Measurements from ENCODE around the gene FAM174B.

FAM174B gene

GRCh38 chr15:92655178-92655995, at the start of gene FAM174B:
FAM174B (minus strand) TSS chr15:92655775.
- peak; percentile 40 for DNase-seq (ENCODE audit: low spot score)

- DNase-seq (ENCODE audit: low spot score): no peak
These were observed 40.5 kb upstream of the FAM174B start for GRCh38 chr15:92696096-92696495.

DNA sequence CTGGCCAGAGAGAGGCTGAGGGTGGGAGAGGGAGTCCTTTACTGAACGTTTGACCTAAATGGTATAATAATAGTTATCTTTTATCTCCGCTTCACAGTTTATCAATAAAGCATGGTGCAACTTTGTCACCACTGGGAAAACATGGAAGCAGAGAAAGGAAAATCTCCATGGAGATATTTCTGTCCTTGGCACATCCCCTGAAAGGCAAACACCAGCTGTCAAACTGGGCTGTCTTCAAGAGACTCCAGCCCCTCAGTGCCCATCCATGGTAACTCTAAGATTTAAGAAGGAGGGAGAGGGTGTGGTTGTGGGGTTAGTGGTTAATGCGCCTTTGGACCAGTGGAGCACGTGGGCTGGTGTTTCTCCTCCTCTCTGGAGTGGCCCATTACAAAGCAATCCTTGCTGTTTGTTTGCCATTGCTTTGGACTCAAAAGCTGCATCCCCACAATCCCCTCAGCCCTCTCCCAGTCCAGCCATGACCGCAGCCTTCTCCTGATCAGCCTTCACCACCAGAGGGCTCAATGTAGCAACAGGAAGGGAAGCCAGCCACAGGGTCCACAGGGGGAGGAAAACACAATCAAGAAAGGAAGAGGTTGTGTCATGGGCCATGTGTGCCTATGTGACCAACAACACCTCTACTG, 38.2 kb upstream of the FAM174B start:
- no peak for DNase-seq (ENCODE audit: low spot score)

GRCh38 chr15:92690395-92690794, 34.8 kb upstream of the FAM174B start:
- no peak for DNase-seq (ENCODE audit: low spot score)

GRCh38 chr15:92687746-92688145, 32.2 kb upstream of the FAM174B start:
- DNase-seq (ENCODE audit: low spot score): no peak

- no peak for DNase-seq (ENCODE audit: low spot score)
These were observed 31.6 kb upstream of the FAM174B start for GRCh38 chr15:92687195-92687602.

DNA sequence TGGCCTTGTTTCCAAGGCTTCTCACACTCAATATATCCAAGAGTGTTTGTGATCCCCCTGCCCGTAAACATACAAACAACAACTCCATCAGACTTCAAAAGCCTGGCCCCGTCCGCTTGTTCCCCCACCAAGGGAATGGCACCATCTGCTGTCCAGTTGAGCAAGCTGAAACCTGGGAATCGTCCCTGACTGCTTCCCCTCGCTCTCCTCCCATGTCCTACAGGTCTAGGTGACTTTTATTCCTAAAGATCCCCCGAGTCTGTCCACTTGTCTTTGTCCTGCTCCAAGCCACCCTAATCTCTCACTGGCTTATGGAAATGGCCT, 27.9 kb upstream of the FAM174B start:
- DNase-seq (ENCODE audit: low spot score): no peak

GRCh38 chr15:92682741-92683510, 27.4 kb upstream of the FAM174B start:
- no peak for DNase-seq (ENCODE audit: low spot score)

- no peak for DNase-seq (ENCODE audit: low spot score)
These were observed 25.6 kb upstream of the FAM174B start for GRCh38 chr15:92681141-92681631.

DNA sequence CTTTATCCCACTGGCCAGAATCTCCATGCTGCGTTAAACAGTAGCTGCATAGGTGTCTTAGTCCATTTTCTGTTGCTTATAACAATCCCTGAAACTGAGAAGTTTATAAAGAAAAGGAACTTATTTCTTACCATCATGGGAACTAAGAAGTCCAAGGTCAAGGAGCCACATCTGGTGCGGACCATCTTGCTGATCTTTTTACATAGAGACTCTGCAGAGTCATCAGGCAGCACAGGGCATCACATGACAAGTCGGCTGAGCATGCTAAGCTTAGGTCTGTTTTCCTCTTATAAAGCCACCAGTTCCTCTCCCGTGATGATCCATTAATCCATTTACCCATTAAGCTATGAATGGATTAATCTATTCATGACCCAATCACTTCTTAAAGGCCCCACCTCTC, 22.4 kb upstream of the FAM174B start:
- no peak for DNase-seq (ENCODE audit: low spot score)

- DNase-seq (ENCODE audit: low spot score): no peak
These were observed 21.0 kb upstream of the FAM174B start for GRCh38 chr15:92676561-92676960.

DNA sequence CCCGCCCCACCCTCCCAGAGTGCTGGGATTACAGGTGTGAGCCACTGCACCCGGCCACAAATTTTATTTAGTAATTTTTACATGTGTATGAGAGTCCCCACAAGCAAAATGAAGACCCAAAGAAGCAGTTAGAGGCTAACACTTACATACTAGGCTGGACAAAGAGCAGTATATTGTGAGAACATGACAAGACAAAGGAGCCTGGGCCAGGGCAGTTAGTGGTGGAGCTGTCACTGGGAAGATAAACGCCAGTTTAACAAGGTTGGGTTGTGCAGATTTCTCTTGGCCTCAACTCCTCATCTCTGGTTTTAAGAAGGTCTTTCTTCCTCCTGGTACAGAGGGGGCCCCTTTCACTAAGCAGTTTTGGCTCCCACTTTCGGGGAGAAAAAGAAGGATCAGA, 19.9 kb upstream of the FAM174B start:
- no peak for DNase-seq (ENCODE audit: low spot score)

- no peak for DNase-seq (ENCODE audit: low spot score)
These were observed 18.8 kb upstream of the FAM174B start for GRCh38 chr15:92674347-92674746.

- no peak for DNase-seq (ENCODE audit: low spot score)
These were observed 16.5 kb upstream of the FAM174B start for GRCh38 chr15:92672102-92672501.

GRCh38 chr15:92671406-92671805, 15.8 kb upstream of the FAM174B start:
- DNase-seq (ENCODE audit: low spot score): no peak

- no peak for DNase-seq (ENCODE audit: low spot score)
These were observed 15.0 kb upstream of the FAM174B start for GRCh38 chr15:92670621-92671020.

DNA sequence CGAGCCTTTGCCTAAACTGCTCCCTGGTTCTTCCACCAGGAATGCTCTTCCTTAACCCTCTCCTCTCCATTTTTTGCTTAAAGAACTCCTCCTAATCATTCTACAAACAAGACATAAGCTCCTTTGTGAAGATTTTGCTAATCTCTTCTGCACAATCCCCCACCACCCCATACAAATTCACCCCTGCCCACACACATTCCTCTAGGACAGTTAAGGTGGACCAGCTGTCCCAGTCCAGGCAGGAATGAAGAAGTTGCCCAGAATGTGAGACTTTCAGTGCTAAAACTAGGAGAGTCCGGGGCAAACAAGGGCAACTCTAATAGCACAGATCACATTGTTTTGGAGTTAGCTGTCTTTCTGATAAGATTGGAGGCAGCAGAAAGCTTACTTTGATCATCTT, 13.9 kb upstream of the FAM174B start:
- no peak for DNase-seq (ENCODE audit: low spot score)

DNA sequence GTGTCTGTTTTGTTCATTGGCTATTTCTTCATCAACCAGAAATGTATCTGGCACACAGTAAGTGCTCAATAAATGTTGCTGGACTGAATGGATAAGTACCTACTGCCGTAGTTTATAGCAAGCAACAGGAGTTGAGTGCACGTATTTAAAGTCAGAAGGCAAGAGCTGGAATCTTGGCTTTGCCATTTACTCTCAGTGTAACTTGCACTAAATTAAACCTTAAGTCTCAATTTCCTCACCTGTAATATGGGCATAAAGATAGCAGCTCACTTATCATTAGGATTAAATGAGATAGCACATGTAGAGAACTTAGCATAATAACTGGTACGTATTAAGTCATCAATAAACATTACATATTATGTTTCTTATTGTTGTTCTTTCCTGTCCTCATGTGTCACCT, 13.0 kb upstream of the FAM174B start:
- no peak for DNase-seq (ENCODE audit: low spot score)

DNA sequence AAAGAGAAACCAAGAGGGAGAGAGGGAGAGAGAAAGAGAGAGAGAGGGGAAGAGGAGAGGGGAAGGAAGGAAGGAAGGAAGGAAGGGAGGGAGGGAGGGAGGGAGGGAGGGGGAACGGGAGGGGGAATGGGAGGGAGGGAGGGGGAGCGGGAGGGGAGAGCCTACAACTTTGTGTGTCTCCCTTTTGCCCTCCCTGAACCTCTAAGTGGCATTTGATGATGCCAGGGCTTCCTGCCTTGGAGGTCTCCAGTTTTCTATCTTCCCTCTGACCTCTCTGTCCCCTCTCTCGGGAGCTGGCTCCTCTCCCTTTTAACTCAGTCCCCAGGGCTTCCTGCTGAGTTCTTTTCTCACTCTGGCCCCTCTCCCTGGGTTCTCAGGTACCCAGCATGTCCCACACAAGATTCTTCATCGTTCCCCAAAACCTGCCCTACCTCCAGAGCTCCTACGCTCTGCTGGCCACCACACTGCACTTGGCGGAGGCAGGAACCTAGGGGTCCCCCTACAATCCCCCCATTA, 12.5 kb upstream of the FAM174B start:
- DNase-seq (ENCODE audit: low spot score): no peak

DNA sequence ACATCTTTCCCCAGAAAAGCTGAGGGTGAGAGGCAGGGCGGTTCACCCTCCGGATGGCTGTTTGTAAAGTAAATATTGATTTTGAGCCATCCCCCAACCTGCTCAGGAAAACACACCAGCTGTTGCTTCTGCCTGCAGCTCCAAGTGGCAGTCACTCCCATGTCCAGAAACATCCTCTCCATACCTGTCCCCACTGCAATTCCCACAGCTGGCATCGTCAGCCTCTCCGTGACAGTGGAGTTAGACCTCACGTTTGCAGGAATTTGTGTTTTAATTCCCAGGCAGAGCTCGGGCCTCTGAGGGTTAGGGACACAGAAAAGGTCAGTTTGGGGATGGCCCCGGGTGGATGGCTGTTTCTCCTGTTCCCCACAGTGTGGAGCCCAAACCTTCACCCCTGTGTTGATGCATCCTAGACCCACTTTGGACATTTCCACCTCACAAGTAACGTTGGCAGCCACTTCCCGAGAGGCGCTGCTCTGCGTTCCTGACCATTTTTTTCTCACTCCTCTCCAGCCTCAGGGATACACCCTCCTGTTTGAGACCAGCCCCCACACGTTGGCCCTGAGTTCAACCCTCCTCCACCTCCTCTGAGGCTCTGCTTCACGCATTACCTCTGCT, 11.8 kb upstream of the FAM174B start:
- DNase-seq (ENCODE audit: low spot score): no peak

GRCh38 chr15:92666780-92667179, 11.2 kb upstream of the FAM174B start:
- DNase-seq (ENCODE audit: low spot score): no peak

DNA sequence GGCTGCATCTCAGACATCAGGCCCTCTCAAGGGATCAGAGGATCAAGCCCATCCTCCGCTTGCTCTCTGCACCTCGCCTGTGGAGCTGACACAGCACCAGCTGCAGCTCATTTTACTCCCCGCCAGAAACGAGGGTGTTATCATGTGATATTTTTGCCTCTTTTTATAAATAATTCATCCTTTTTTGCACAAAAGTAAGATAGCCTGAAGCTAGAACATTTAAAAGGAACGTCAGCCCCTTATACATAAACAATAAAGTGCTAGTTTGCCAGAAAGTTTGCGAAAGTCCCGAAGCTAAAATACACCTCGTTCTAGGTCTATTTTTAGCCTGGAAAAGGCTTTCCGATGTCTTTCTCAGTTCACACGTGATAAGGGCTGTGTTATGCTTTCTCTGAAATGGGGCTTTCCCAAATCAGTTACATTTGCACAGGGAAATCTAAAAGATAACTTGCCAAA, 9.6 kb upstream of the FAM174B start:
- no peak for DNase-seq (ENCODE audit: low spot score)
